Cortex of kidney (tissue), 1 donor: Measurements from ENCODE around the gene RP2.

Experiments used
- DNase-seq: peaks from one replicate; lab custom pipeline; 2025; lab: John Stamatoyannopoulos, UW

RP2 gene

DNA sequence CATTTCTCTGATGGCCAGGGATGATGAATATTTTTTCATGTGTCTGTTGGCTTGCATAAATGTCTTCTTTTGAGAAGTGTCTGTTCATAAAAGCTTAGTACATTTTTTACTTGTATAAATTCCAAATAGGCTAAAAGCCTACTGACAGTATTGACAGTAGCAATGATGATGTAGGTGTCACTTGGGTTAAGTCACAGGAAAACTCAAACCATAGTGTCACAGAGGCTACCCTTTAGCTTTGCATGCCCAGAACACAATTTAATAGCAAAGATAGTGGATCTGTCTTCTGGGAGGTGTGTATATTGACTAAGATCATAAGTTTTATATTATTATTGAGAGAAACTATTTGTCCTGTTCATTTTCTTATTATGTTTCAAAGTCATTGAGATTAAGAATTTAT lies 8.1 kb downstream of the RP2 start:
- DNase-seq = no peak

DNA sequence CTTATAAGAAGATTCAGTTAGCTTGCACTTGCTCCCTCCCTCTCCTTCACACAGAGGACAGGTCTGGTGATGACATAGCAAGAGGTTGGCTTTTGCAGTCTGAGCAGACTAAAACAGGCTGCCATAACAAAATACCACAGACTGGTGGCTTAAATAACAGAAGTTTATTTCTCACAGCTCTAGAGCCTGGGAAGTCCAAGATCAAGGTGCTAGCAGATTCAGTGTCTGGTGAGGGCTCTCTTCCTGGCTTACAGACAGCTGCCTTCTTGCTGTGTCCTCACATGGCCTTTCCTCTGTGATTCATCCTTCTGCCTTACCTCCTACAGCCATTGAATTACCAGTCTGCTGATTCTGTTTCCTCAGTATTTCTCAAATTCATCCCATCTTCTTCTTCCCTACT lies 13.1 kb downstream of the RP2 start:
- no peak for DNase-seq

DNA sequence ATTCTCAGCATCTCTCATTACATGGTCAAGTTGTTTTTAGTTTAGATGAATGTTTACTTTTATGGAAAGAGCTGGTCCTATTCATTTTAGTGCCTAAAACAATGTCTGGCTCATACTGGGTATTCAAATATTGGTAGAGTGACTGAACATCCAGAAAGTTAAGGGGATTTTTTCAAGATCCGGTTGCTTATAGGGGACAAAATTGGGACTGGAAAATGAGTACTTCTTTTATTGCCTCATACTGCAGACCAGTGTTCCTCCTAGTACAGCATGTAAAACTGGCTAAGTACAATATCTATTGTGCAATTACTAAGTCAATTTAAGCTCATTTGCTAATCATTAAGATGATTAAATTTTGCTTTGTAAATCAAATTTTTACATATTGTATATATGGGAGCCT lies 13.9 kb downstream of the RP2 start:
- DNase-seq = no peak

DNA sequence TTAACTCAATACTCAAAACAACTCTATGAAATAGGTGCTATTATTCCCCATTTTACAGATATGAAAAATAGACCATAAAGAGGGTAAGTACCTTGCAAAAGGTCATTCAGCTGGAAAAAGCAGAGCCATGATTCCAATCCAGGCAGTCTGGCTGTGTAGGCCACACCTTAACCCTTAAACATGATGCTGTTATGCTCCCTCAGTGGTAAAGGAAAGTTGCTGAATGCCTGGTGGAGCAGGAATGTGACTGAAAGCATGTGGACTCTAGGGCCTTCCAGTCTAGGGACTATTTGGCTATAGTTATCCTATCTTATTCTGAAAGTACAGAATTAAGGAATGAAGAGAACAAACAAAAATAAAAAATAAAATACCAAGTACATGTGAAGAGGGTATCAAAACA lies 19.6 kb downstream of the RP2 start:
- no peak for DNase-seq

DNA sequence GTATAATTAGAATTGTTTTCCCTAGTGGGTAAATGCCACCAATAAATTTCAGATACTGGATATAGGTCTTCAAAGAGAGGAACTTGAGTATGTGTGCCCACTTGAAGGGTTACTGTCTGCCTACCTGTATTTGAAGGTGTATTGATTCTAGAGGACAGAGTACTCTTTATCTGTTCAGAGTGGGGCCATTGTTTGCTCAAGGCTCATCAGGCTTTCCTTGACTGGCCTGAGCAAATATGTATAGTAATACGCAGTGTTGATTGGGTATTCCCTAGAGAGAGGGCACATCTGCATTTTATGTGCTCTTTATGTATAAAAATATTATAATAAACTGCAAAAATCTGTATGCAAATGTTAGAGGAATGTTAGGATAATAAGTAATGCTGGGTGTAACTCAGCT lies 23.7 kb downstream of the RP2 start:
- no peak for DNase-seq

DNA sequence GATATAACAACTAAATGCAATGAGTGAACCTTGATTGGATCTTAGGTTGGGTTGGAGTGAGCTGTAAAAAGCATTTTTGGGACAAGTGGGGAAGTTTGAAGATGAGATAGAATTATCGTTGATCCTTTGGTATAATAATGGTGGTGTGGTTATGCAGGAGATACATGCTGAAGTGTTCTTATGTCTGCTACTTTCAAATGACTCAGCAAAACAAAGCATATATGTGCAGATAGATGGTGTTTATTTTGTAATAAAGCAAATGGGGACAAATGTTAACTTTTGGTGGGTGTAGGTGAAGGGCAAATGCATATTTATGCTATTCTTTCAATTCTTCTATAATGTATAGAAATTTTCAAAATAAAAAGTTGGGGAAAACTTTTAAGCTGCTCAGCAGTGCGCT lies 26.2 kb downstream of the RP2 start:
- no peak for DNase-seq

DNA sequence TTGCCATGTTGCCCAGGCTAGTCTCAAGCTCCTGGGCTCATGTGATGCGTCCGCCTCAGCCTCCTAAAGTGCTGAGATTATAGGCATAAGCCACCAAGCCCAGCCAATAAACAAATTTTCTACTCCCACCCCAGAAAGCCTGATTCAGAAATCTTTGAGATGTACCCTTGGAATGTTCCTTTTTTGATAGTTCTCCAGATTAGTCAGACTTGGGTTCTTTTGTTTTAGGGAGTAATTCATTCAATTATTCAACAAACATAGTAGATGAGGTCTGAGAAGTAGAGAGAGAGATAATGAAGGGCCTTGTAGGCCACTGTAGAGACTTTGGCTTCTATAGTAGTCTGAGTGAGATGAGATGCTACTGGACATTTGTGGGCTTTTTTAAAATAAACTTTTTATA lies 27.8 kb downstream of the RP2 start:
- no peak for DNase-seq

DNA sequence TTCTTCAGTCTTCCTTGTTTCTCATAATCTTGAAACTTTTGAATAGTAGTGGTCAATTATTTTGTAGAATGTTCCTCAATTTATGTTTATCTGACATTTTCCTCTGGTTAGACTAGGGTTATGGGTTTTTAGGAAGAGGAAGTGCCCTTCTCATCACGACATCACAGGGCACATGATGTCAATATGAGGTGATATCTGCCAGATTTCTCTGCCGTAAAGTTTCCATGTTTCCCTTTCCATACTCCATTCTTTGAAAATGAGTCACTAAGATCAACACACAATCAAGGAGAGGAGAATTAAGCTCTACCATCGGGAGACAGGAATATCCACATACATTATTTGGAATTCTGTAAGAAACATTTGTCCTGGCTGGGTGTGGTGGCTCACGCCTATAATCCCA lies 28.4 kb downstream of the RP2 start:
- DNase-seq = no peak

DNA sequence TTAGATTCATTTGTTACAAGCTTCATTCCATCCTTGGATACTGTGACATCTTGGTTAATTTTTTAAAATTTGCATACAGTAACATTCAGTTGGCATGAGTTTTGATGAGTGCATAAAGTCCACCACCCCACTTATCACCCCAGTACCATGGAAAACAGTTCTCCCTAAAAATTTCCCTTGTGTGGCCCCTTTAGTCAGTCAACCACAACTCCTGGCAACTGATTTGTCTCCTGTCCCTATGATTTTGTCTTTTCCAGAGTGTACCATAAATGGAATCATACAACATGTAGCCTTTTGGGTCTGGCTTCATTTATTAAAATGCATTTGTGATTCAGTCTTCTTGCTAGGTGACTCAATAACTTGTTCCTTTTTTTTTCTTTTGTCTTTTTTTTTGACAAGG lies 29.9 kb downstream of the RP2 start:
- DNase-seq = no peak

DNA sequence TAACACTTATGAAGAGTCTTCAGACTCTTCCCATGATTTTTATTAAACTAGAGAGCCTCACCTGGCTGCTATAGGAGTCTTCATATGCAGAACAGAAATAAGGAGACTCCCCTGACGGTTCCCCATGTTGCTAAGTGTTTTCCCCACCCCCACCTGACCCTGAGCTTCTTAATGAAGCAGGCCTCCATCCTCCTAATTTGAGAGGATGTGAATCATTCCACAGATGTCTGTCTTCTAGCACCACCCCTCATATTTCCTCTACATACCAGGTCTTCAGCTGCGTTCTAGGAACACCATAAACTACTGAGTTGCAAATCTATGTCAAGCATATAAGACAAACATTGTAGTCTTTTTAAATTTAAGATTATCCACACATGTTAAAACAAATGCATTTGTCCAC lies 36.9 kb downstream of the RP2 start:
- DNase-seq = no peak

DNA sequence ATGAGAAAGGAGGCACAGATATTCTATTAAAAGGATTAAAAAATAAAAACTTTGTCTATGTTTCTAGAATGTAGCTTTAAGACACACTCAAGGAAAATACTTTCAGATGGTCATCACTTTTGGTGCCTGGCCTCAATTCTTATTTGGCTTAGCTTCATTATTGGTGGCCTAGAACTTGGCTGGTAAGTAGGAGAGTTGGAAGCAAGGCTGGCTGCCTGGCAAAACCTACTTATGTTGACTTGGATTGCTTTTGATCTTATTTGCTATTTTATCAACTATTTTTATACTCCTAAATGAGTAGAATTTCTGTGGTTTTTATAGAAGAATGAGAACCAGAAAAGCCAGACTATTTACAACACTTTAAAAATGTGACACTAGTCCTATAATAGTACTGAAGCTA lies 40.1 kb downstream of the RP2 start:
- no peak for DNase-seq

DNA sequence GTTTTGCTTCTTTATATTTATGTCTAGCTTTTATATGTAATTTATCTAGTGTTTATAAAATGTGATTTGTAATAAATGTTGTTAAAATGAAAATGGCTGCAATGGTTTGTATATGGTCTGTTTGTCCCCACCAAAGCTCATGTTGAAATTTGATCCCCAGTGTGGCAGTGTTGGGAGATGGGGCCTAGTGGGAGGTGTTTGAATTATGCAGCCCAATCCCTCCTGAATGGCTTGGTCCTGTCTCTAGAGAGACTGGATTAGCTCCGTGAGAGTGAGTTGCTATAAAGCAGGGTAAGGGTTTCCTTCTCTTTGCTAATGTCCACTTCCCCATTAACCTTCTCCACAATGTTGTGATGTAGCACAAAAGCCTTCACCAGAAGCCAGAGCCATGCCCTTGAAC lies 45.4 kb downstream of the RP2 start:
- no peak for DNase-seq

DNA sequence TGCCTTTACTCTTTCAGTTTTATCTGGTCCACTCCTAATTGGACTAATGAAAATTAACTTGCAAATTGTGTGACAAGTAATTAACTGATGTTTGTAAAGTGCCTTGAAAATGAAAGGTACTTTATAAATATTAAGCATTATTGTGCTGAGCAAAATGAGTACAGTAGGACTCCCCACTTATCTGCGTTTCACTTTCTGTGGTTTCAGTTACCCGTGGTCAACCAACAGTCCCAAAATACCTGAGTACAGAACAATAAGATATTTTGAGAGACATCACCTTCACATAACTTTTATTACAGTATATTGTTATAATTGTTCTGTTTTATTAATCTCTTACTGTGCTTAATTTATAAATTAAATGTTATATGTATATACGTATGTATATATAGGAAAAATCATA lies 48.0 kb downstream of the RP2 start:
- DNase-seq = no peak

DNA sequence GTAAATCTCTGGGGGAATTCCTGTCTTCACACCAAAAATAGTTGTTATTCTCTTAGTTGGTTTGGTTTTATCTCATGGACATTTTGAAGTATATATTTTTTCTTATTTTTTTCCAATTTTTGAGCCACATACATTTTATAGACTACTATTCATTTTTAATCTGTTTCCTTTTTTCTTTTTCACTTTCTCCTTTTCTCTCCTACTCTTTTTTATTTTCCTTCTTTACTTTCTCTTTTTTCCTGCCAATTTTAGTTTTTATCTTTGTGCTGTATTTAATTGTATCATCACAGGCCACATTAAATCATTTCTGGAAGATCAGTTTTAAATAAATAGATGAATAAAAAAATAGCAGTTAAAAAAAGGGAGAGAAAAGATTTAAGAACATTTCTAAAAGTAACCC lies 61.4 kb downstream of the RP2 start:
- DNase-seq = no peak

DNA sequence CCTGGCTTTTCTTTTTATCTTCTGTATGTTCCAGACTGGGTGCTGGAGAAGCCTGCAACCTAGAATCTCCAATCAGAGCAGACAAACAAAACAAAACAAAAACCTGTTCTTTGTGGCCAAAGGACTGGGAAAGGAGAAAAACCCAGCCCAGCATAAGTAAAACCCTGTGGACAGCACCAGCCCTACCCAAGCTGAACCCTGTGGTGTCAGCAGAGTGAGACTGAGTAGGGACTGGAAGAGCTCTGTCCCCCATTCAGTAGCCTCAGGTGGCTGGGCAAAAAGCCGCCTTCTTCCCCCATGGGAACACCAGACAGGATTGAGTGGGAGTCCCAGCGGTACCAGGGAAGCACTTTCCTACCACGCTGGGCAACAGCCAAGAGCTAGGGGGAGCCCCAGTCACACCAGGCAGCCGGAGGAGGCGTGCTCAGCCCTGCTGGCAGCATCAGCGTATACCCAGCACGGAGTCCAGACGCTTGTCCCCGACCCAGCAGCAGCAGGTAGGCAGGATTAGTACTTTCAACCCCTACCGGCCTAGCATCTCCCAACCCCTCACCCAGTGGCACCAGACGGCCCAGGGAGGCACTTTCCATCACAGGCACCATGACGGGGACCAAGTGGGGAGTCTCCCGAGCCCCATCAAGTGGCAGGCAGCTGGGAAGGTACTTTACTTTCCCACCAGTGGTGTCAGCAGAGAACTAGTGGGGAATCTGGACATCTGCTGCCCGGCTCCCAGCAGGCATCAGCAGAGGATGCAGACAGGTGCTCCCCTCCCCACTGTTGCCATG lies 66.8 kb downstream of the RP2 start:
- DNase-seq = no peak

DNA sequence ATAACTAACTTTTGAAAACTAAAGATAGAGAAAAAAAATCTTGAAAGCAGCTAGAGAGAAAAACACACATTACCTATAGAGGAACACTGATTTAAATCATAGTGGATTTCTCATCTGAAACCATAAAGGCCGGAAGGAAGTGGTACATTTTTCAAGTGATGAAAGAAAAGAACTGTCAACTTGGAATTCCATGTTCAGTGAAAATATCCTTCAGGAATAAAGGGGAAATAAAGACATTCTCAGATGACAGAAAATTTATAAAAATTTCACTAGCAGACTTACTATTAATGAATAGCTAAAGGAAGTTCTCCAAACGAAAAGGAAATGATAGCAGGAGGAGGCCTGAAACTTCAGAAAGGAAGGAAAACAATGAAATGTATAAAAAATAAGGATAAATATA lies 67.8 kb downstream of the RP2 start:
- no peak for DNase-seq

DNA sequence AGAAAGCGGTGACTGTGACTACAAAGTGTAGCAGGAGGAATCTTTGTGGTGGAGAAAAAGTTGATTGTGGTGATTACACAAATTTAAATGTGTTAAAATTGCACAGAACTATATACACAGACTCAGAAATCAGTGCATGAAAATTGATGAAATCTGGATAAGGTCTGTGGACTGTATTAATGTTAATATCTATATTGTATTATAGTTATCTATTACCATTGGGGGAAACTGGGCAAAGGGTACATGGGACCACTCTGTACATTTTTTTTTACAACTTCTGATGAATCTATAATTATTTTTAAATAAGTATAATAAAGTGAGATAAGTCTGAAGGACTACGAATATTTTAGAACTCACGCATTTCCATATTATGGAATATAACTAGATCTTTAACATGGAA lies 73.6 kb downstream of the RP2 start:
- no peak for DNase-seq

DNA sequence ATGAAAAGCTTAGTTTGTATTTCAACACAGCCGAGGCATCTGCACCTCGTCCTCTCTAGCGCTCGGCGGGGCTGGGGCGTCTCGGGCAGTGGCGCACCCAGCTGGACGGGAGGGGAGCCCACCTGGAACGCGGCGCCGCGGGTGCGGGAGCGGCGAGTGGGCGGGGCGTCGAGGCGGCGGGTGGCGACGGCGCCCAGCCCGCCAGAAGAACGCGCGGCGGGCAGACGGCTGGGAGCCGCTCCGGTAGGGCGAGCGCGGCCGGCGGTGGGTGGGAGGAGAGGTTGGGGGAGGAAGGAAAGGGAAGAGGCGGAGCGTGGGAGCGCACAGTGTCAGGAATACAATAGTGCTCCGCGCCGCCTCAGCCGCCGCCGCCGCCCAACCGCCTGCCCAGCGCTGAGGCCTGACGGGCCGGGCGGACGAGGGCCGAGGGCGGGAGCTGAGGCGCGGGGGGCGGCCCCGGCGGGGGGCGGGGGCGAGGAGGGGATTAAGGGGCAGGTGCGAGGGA lies 75.3 kb downstream of the RP2 start, which contains the start of gene JADE3:
JADE3 (plus strand) TSS at position 324 of the 505 bp plus-strand sequence. CDS start 72,474 bp downstream, outside the sequence.
- no peak for DNase-seq

DNA sequence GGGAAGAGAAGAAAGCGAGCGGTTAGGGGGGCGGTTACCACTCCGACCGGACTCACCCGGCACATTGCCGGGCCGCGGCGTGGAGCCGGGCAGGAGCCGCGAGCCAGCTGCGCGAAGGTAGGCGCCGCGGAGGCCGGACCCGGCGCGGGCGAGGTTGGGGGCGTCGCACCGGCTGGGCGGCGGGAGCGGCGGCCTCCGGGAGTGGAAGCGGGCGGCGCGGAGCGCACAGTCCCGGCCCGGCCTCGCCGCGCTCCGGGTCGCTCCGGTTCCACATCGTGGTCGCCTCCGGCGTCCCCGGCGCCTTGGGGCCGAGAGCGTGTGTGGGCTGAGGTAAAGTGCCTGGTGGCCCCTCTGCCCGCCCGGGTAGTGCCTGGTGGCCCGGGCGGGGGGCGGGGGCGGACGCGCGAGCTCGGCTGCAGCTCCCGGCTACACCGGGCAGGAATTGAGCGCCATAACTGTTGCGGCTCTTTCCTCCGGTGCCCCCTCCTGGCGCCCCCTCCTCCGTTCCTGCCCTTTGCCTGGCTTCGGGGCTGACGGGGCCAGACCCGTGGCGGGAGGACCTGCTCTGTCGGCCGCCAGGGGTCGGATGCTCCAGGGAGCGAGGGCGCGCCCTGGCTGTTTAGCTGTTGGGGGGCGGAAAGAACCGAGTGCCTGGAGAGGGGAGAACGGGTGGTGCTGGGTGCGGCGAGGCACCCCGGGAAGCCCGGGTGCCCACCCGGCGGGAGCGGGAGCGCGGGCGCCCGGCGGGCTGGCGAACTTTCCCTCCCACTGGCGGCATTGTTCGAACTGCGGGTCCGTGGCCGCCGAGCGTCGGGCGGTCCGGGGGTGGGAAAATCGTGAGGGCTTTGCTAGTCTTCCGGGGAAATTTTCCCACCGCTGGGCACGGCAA lies 76.0 kb downstream of the RP2 start:
- DNase-seq = no peak

DNA sequence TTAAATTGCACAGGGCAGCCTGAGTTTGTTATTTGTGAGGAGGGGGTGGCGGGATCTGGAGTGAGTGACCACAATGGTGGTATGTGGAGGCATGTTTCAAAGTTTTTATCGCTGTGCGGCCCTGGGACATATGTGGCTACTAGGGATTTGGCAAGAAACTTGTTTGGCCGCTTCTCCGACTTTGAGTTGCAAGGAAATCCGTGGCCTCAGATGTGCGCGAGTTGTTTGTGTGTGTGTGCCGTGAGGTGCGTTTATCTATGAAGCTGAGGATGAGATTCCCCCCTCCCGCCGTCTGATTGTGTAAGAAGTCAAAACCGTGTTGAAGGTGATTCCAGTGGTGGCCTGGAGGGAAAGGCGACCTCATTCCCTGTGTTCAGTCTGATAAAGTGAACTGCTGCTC lies 76.8 kb downstream of the RP2 start:
- no peak for DNase-seq

DNA sequence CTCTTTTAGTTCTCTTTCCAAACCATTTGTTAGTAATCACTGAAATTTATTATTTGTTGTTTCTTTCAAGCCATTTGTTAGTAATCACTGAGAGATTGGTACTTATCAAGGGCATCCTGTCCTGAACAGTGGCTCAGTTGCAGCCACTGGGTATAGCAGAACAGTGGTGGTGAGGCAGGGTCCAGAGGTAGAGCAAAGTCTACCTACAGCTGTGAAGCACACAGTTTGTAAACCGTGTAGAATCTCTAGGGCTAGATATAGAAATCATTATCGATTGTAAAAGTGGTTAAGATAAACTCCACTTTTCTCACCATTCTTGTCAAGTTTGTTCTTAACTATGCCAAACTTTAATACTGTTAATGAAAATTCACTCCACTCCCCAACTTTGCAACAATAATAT lies 79.4 kb downstream of the RP2 start:
- DNase-seq = no peak

DNA sequence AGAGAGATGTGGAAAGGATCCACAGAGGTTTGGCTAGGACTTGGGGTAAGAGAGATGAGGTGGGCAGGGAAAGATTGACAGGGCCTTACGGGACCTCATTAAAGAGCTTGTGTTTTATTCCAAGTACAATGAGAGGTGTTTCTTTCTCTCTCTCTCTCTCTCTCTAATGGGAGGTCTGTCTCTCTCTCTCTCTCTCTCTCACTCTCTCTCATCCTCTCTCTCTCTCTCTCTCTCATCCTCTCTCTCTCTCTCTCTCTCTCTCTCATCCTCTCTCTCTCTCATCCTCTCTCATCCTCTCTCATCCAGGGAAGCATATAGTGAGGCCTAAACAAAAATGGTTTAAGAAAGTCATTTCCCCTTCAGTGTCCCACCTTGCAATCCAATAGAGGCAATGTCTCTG lies 80.8 kb downstream of the RP2 start:
- DNase-seq = no peak

DNA sequence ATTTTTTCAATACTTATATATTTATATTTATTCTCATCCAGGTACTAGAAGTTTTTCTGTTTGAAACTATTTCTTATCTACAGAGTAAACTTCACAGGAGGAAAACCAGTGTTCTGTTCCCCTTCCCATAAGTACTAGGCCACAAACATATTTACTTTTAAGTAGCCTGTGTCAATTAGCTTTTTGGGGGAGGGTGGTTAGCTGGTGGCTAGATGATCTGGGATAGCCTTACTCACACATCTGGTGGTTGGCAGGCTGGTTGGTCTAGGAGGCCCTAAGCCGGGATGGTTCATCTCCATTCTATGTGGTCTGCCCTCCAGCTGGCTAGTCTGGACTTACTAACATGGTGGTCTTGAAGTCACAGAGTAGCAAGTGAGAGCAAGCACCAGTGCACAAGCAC lies 81.6 kb downstream of the RP2 start:
- no peak for DNase-seq
